Body of pancreas (tissue), 4 donors: ENCODE data around the gene NUMA1. TPM values are rescaled to one million over a fixed set of nuclear protein-coding genes. Genes with fewer than 3 reads are reported as not detected.

Source experiments
- ATAC-seq: fragments of 150-250 bp; one replicate; pipeline ENCODE4 v1.9.1; 2016
- DNase-seq, 4 donors: peaks; one replicate each; pipeline ENCODE4 v3.0.0-alpha.2; 2019
- H3K27ac ChIP-seq, 4 donors: fragments of 200-600 bp; sonication (generic); 1 replicate in 3 of 4; 2 replicates in 1 of 4; pipeline versions ENCODE4 v1.5.1 to v1.6.1; 2016 to 2019; ENCODE audit warnings: mild to moderate bottlenecking in 1 of 4, mixed read lengths in 1 of 4, moderate library complexity in 1 of 4
- H3K27me3 ChIP-seq, 2 donors: fragments of 200-600 bp; sonication (generic); one replicate each; pipeline ENCODE4 v1.6.0; 2016; ENCODE audit warnings: mild to moderate bottlenecking in 1 of 2
- H3K36me3 ChIP-seq, 2 donors: fragments of 200-600 bp; sonication (generic); replicated peaks in 1 of 2; 2 replicates each; pipeline ENCODE4 v1.5.1; 2016; ENCODE audit warnings: low read depth in 2 of 2; ENCODE audit not compliant: insufficient read depth in 1 of 2
- H3K4me1 ChIP-seq: fragments of 200-600 bp; sonication (generic); one replicate; pipeline ENCODE4 v1.6.0; 2016
- H3K4me3 ChIP-seq, 2 donors: fragments of 200-600 bp; sonication (generic); 1 replicate in 1 of 2; 2 replicates in 1 of 2; pipeline ENCODE4 v1.5.1; 2016 to 2019
- H3K9me3 ChIP-seq, 3 donors: fragments of 200-600 bp; sonication (generic); 1 replicate in 2 of 3; 2 replicates in 1 of 3; pipeline ENCODE4 v1.5.1; 2016
- POLR2A ChIP-seq, 3 donors: fragments of 450-650 bp; IDR thresholded peaks; one replicate each; pipeline ENCODE4 v1.6.1; 2016; ENCODE audit warnings: antibody characterized with exemption in 3 of 3, mild to moderate bottlenecking in 2 of 3
- WGBS, 2 donors: methylation state at CpG; one replicate each; pipeline ENCODE4 v1.1.5; 2017; 5-methylcytosine and 5-hydroxymethylcytosine counted together
- intact Hi-C: fragments of 100-400 bp; cut with DNase I; formaldehyde crosslinking; loops from one replicate; pipeline ENCODE4 v1.15.1; 2023
- total RNA-seq, 2 donors: library from RNA; depleted of rRNA; stranded (reverse); fragments of >200 nt; gene quantifications; one replicate each; pipeline ENCODE4 v1.1.0, GENCODE V29; 2016
- TF ChIP-seq, protein P1 (sequence below), 7 experiments: fragments of 450-650 bp in 4 of 7; fragments of 200-600 bp in 3 of 7; sonication (generic) in 3 of 7; IDR thresholded peaks; one replicate each; pipeline ENCODE4 v1.5.1; 2016 to 2019; ENCODE audit warnings: antibody characterized with exemption in 7 of 7

Gene NUMA1
- total RNA-seq, 2 donors from 2014 or later: 173 to 191 TPM

DNA sequence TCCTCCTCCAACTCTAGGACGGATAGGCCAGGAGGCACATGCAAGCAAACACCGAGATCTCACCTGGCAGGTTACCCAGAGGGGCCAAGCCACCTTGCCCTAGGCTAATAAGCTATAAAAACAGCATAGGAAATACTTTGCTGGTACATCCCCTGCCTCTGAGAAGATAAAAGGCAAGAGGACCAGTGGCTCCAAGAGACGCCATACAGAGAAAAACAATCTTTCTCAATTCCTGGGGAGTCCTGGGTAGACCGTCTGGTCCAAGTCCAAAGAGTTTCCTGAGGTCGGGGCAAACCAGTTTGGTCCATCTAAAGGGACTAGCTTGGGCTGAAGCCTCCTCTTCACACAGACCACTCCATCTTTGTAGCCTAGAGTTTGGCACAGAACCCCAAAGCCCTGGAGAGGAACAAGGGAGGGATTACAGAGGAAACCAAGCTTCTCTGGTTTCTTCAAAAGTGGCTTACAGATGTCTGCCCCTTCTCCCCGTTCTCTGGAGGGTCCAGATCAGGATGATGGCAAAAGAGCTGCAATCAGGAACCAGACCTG lies 40.4 kb downstream of the NUMA1 start:
- ATAC-seq: no peak

DNA sequence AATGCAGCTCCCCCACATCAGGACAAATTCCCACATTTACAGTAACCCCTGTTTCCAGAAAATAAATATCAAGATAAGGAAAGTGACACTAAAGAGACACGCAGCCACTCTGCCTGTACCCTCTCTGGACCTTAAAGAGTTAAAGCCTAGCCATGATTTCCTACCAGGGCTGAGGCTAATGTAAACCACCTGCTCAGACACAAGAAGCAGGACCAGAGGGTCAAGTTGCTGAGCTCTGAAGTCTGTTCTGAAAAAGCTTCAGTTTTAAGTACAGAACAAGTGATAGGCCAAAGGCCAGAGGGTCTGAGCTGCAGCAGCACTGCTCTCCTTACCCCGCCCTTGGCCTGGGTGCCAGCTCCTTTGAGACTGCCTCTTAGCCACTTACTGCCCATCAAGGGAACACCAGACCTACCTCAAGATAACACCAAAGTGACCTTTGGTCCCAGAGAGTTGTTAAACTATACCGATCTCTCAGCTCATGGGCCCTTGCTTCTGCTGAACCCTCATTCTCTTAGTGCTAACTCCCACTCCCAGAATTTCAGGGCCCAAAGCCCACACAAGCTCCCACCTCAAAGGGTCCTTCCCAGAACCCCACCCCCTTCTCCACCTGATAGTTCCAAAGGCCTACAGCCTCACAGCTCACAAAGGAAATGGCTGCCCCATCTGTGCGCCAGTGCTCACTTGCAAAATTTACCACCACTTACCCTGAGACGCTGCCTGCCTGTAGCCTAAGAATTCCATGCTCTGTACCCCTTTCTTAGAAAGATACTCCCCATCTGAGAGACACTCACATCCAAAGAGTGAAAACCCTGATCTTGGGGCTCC lies 41.1 kb downstream of the NUMA1 start:
- Histone ChIP-seq H3K27me3 (no peaks in the 10 kb centered on the region), H3K4me1 (peaks cover 55% of the 10 kb centered on the region), H3K9me3 (no peaks in the 10 kb centered on the region), H3K4me3 (peak overlapping the region; percentile 35 to 66), H3K27ac (peak overlapping the region; percentile 91 to 98 (median 95)), H3K36me3 (peaks cover 0 to 3% of the 10 kb centered on the region in 2 donors)
- peak; percentile 12 for ATAC-seq
- peak in 2 of 3 donors; percentile 12 to 20 for TF ChIP-seq POLR2A (IDR thresholded peaks at IDR 0.05)
- TF ChIP-seq, protein P1, sequence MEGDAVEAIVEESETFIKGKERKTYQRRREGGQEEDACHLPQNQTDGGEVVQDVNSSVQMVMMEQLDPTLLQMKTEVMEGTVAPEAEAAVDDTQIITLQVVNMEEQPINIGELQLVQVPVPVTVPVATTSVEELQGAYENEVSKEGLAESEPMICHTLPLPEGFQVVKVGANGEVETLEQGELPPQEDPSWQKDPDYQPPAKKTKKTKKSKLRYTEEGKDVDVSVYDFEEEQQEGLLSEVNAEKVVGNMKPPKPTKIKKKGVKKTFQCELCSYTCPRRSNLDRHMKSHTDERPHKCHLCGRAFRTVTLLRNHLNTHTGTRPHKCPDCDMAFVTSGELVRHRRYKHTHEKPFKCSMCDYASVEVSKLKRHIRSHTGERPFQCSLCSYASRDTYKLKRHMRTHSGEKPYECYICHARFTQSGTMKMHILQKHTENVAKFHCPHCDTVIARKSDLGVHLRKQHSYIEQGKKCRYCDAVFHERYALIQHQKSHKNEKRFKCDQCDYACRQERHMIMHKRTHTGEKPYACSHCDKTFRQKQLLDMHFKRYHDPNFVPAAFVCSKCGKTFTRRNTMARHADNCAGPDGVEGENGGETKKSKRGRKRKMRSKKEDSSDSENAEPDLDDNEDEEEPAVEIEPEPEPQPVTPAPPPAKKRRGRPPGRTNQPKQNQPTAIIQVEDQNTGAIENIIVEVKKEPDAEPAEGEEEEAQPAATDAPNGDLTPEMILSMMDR (IDR thresholded peaks at IDR 0.05): no peak
- peak; percentile 68 to 88 (median 80) for DNase-seq
- intact Hi-C loops: no loop called here
- WGBS, 2 donors: 11 to 19% methylated on average over 5 of the region's 5 CpGs

More for the DNA sequence above, 40.4 kb downstream of the NUMA1 start:
- WGBS, 2 donors: 2 to 12% methylated on average over 6 of the region's 6 CpGs
- no peaks in the 10 kb centered on the region for H3K27me3 ChIP-seq
- TF ChIP-seq POLR2A (IDR thresholded peaks at IDR 0.05): no peak
- TF ChIP-seq, protein P1 (IDR thresholded peaks at IDR 0.05): no peak
- intact Hi-C loops: no loop called here
- DNase-seq: peak; percentile 22 to 59 (median 46)
- H3K4me1 ChIP-seq: peaks cover 59% of the 10 kb centered on the region
- H3K27ac ChIP-seq: peak overlapping the region; percentile 91 to 98 (median 95)
- H3K4me3 ChIP-seq: peak overlapping the region; percentile 35 to 66
- H3K9me3 ChIP-seq: no peaks in the 10 kb centered on the region
- H3K36me3 ChIP-seq: peaks cover 0 to 3% of the 10 kb centered on the region in 2 donors

DNA sequence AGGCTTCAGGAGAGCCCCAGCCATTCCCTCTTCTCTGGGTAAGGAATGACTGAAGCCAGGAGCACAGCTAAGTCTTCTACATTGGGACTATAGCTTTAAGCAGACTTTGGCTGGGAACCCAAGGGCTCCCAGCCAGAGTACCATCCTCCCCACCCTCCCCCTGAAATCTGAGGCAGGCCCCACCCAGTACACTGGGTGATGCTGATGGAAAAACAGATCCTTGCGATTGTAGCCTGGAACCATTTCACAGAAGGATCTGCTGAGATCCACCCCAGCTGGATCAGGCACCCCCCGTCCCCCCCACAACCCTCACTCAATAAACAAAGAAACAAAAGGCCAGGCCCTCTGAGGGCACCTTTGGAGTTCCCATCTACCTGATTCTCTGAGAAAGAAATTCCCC lies 41.9 kb downstream of the NUMA1 start:
- Histone ChIP-seq H3K4me1 (peaks cover 55% of the 10 kb centered on the region), H3K9me3 (no peaks in the 10 kb centered on the region), H3K27me3 (no peaks in the 10 kb centered on the region), H3K27ac (peak overlapping the region; percentile 91 to 98 (median 95)), H3K4me3 (no peak overlapping the region), H3K36me3 (peaks cover 0 to 5% of the 10 kb centered on the region in 2 donors)
- intact Hi-C loops: no loop called here
- WGBS, 2 donors: 11% methylated on average over 2 of the region's 2 CpGs; no CpG with 5 or more reads in 1 of the 2 donors
- ATAC-seq: no peak
- peak; percentile 23 to 43 (median 40) for DNase-seq
- TF ChIP-seq, protein P1 (IDR thresholded peaks at IDR 0.05): no peak
- no peak for TF ChIP-seq POLR2A (IDR thresholded peaks at IDR 0.05)

DNA sequence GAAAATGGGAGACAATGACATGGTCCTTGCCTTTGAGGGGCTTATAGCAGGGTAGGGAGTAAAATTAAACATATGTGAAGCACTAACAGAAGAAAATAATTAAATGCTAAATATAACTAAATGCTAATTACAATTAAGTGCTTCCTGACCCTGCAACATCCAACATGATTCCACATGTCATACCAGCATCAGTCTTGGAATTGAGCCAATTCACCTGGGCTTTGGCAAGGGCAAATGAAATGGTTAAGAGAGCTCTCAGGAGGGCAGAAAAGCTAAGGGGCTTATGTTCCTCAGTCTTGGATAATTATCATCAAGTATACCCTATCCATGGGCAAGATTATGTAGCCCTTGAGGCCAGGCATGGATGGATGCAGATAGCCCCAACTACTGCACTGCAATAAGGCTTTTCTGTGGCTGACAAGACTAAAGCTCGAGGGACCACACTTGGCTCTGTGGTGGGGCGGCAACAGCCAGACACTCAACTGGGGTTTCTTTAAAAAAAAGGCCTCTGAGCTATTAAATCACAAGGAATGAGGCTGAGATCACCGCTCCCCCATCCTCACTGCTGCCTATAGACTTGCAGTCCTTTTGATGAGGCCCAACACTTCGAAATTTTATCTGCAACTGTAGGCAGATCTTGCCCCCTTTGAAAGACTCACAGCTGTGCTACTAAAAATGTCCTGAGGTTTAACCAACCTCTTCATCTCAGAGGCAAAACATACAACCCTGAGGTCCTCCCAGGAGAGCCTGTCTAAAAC lies 42.6 kb downstream of the NUMA1 start:
- Histone ChIP-seq H3K9me3 (no peaks in the 10 kb centered on the region), H3K4me3 (no peak overlapping the region), H3K4me1 (peaks cover 53% of the 10 kb centered on the region), H3K36me3 (peaks cover 0 to 8% of the 10 kb centered on the region in 2 donors), H3K27me3 (no peaks in the 10 kb centered on the region), H3K27ac (peak overlapping the region in 3 of 4 donors; percentile 91 to 95 (median 95))
- no peak for TF ChIP-seq POLR2A (IDR thresholded peaks at IDR 0.05)
- TF ChIP-seq, protein P1 (IDR thresholded peaks at IDR 0.05): no peak
- DNase-seq (no peak), ATAC-seq (no peak)
- intact Hi-C loops: no loop called here
- 56 to 60% methylated on average over 4 of the region's 4 CpGs for WGBS, 2 donors
